Measurements from ENCODE around the gene COL21A1.

GRCh38 chr6:56259234-56260077 lies 12.1 kb upstream of the COL21A1 start:
- TF ChIP-seq, protein P1, sequence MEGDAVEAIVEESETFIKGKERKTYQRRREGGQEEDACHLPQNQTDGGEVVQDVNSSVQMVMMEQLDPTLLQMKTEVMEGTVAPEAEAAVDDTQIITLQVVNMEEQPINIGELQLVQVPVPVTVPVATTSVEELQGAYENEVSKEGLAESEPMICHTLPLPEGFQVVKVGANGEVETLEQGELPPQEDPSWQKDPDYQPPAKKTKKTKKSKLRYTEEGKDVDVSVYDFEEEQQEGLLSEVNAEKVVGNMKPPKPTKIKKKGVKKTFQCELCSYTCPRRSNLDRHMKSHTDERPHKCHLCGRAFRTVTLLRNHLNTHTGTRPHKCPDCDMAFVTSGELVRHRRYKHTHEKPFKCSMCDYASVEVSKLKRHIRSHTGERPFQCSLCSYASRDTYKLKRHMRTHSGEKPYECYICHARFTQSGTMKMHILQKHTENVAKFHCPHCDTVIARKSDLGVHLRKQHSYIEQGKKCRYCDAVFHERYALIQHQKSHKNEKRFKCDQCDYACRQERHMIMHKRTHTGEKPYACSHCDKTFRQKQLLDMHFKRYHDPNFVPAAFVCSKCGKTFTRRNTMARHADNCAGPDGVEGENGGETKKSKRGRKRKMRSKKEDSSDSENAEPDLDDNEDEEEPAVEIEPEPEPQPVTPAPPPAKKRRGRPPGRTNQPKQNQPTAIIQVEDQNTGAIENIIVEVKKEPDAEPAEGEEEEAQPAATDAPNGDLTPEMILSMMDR (IDR thresholded peaks at IDR 0.05; ENCODE audit: low read depth, low read length, poor library complexity, severe bottlenecking): no peak
- no peak for TF ChIP-seq EZH2phosphoT487 (IDR thresholded peaks at IDR 0.05; ENCODE audit: borderline replicate concordance, low read length)
